ENCODE data around the gene TRABD2B.

DNA sequence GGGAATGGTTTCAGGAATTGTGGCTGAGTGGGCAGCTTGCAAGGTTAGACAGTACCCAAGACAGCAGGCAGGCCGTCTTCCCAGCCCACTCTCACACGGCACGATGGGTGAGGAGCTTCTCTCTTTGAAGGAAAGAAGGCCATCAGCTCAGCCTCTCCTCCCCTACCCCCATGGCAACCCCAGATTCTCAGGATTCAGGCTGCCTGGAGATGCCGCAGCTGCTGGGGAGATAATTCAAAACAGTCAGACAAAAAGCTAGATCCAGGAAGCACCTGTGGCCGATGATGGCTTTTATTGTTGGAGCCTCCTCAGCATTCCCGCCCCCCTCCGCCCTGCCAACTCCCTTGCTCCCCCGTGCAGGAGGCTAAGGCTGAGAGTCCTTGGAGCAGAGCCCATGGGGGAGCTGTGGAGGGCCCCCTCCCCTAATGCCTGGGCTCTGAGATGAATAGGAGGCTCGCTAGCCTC lies 220.5 kb downstream of the TRABD2B start:
- TF ChIP-seq, protein P1, sequence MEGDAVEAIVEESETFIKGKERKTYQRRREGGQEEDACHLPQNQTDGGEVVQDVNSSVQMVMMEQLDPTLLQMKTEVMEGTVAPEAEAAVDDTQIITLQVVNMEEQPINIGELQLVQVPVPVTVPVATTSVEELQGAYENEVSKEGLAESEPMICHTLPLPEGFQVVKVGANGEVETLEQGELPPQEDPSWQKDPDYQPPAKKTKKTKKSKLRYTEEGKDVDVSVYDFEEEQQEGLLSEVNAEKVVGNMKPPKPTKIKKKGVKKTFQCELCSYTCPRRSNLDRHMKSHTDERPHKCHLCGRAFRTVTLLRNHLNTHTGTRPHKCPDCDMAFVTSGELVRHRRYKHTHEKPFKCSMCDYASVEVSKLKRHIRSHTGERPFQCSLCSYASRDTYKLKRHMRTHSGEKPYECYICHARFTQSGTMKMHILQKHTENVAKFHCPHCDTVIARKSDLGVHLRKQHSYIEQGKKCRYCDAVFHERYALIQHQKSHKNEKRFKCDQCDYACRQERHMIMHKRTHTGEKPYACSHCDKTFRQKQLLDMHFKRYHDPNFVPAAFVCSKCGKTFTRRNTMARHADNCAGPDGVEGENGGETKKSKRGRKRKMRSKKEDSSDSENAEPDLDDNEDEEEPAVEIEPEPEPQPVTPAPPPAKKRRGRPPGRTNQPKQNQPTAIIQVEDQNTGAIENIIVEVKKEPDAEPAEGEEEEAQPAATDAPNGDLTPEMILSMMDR (IDR thresholded peaks at IDR 0.05) = no peak
- TF ChIP-seq POLR2A (IDR thresholded peaks at IDR 0.05) = no peak
- TF ChIP-seq POLR2AphosphoS5 (IDR thresholded peaks at IDR 0.05) = no peak

Measured in upper lobe of left lung (tissue), 4 donors.